Astrocyte of the hippocampus (primary cell): ENCODE data around the gene KRTAP24-1.

Source experiments
- DNase-seq: peaks from one replicate; pipeline ENCODE4 v3.0.0; 2011; ENCODE audit warnings: low read depth, low spot score

KRTAP24-1 gene

GRCh38 chr21:30282850-30283249 lies at the start of gene KRTAP24-1:
Gene KRTAP24-1, minus strand, starts transcription at chr21:30282950. Its CDS starts 18 bp downstream, at chr21:30282932.
- DNase-seq, result no peak

- DNase-seq, result peak; percentile 27
Measured at GRCh38 chr21:30329203-30329875, 46.6 kb upstream of the KRTAP24-1 start.

- DNase-seq, result no peak
Measured at GRCh38 chr21:30326390-30326789, 43.6 kb upstream of the KRTAP24-1 start.

GRCh38 chr21:30320215-30320614 lies 37.5 kb upstream of the KRTAP24-1 start, which contains the start of gene KRTAP26-1:
Gene KRTAP26-1, minus strand, starts transcription at chr21:30320315. Its CDS starts 280 bp downstream, at chr21:30320035.
- no peak for DNase-seq

- DNase-seq, result no peak
Measured at GRCh38 chr21:30315701-30316100, 33.0 kb upstream of the KRTAP24-1 start.

- DNase-seq, result no peak
Measured at GRCh38 chr21:30306884-30307283, 24.1 kb upstream of the KRTAP24-1 start.

- no peak for DNase-seq
Measured at GRCh38 chr21:30305136-30305535, 22.4 kb upstream of the KRTAP24-1 start.

- no peak for DNase-seq
Measured at GRCh38 chr21:30289215-30289614, 6.5 kb upstream of the KRTAP24-1 start, which contains the start of gene KRTAP25-1. Gene KRTAP25-1, minus strand, starts transcription at chr21:30289514. Its CDS starts 24 bp downstream, at chr21:30289490.

- no peak for DNase-seq
Measured at GRCh38 chr21:30271611-30272010, 11.1 kb downstream of the KRTAP24-1 start.

- DNase-seq, result peak; percentile 2
Measured at GRCh38 chr21:30271156-30271555, 11.6 kb downstream of the KRTAP24-1 start.

GRCh38 chr21:30269803-30270530 lies 12.8 kb downstream of the KRTAP24-1 start:
- no peak for DNase-seq

GRCh38 chr21:30268608-30269197 lies 14.0 kb downstream of the KRTAP24-1 start:
- DNase-seq, result no peak

- DNase-seq, result peak; percentile 5
Measured at GRCh38 chr21:30257773-30258172, 25.0 kb downstream of the KRTAP24-1 start.

- no peak for DNase-seq
Measured at GRCh38 chr21:30256100-30256499, 26.6 kb downstream of the KRTAP24-1 start.

GRCh38 chr21:30255679-30256078 lies 27.1 kb downstream of the KRTAP24-1 start:
- DNase-seq, result no peak

GRCh38 chr21:30251781-30252180 lies 31.0 kb downstream of the KRTAP24-1 start:
- DNase-seq, result no peak

- DNase-seq, result no peak
Measured at GRCh38 chr21:30249936-30250335, 32.8 kb downstream of the KRTAP24-1 start.

GRCh38 chr21:30248844-30249243 lies 33.9 kb downstream of the KRTAP24-1 start:
- no peak for DNase-seq

GRCh38 chr21:30245061-30245460 lies 37.7 kb downstream of the KRTAP24-1 start:
- no peak for DNase-seq

- DNase-seq, result no peak
Measured at GRCh38 chr21:30243691-30244090, 39.1 kb downstream of the KRTAP24-1 start.

- no peak for DNase-seq
Measured at GRCh38 chr21:30240661-30241060, 42.1 kb downstream of the KRTAP24-1 start.

- DNase-seq, result no peak
Measured at GRCh38 chr21:30238168-30238567, 44.6 kb downstream of the KRTAP24-1 start.
